HepG2 (cell line): ENCODE data around the gene NAGA. TPM values are rescaled to one million over a fixed set of nuclear protein-coding genes. Genes with fewer than 3 reads are reported as not detected.
A peak's percentile ranks its signal among the peaks of the same experiment; 100 is the strongest.

Experiments used
- CHD2 ChIP-seq: IDR thresholded peaks from 2 replicates; pipeline ENCODE4 v1.6.1; 2011; ENCODE audit warnings: low read depth, low read length, improper control_type of control experiment
- MAZ ChIP-seq, 2 experiments: sonication (generic) in 1 of 2; formaldehyde crosslinking in 1 of 2; IDR thresholded peaks; 2 replicates each; pipeline versions ENCODE4 v1.5.0 to v1.6.1; 2012 to 2020; ENCODE audit warnings: low read depth in 2 of 2, mild to moderate bottlenecking in 2 of 2, borderline replicate concordance in 1 of 2, improper control_type of control experiment in 1 of 2, low read length in 1 of 2, missing genetic modification reagents in 1 of 2, moderate library complexity in 1 of 2
- NCOA5 ChIP-seq: sonication (generic); formaldehyde crosslinking; IDR thresholded peaks from 2 replicates; pipeline ENCODE4 v1.4.0; 2020; ENCODE audit warnings: missing genetic modification reagents
- RXRA ChIP-seq: sonication (generic); formaldehyde crosslinking; IDR thresholded peaks from 2 replicates; pipeline ENCODE4 v1.5.1; 2020; ENCODE audit warnings: missing genetic modification reagents
- SALL1 ChIP-seq: sonication (generic); formaldehyde crosslinking; IDR thresholded peaks from 2 replicates; pipeline ENCODE4 v1.8.0; 2022; ENCODE audit warnings: mild to moderate bottlenecking, missing genetic modification reagents
- SKI ChIP-seq: fragments of 450-650 bp; IDR thresholded peaks from one replicate; pipeline ENCODE4 v1.6.1; 2018; ENCODE audit warnings: mild to moderate bottlenecking; ENCODE audit not compliant: partially characterized antibody
- ZNF317 ChIP-seq: sonication (generic); formaldehyde crosslinking; IDR thresholded peaks from 2 replicates; pipeline ENCODE4 v1.5.0; 2020; ENCODE audit warnings: mild to moderate bottlenecking, missing genetic modification reagents
- ZNF672 ChIP-seq: sonication (generic); formaldehyde crosslinking; IDR thresholded peaks from 2 replicates; pipeline ENCODE4 v1.8.1; 2022; ENCODE audit warnings: missing genetic modification reagents
- ZNF713 ChIP-seq: sonication (generic); formaldehyde crosslinking; IDR thresholded peaks from 2 replicates; pipeline ENCODE4 v1.4.0; 2020; ENCODE audit warnings: mild to moderate bottlenecking, missing genetic modification reagents
- ZNF75D ChIP-seq: sonication (generic); formaldehyde crosslinking; IDR thresholded peaks from 2 replicates; pipeline ENCODE4 v1.8.1; 2023; ENCODE audit warnings: missing genetic modification reagents, mild to moderate bottlenecking, borderline replicate concordance
- ZNF768 ChIP-seq: sonication (generic); formaldehyde crosslinking; IDR thresholded peaks from 2 replicates; pipeline ENCODE4 v1.4.0; 2020; ENCODE audit warnings: missing genetic modification reagents
- ZSCAN21 ChIP-seq: sonication (generic); formaldehyde crosslinking; IDR thresholded peaks from 2 replicates; pipeline ENCODE4 v1.8.0; 2022; ENCODE audit warnings: mild to moderate bottlenecking, missing genetic modification reagents, moderate library complexity, borderline replicate concordance
- polyA plus RNA-seq, 8 experiments: library from polyadenylated mRNA; depleted of rRNA in 3 of 8; stranded (reverse) in 7 of 8; unstranded in 1 of 8; fragments of >200 nt; fragmentation: Illumina TruSeq in 4 of 8; extraction: Trizol in 4 of 8; gene quantifications; 2 replicates each; pipeline versions ENCODE4 v1.2.1 to v1.2.3, GENCODE V29; 2011 to 2016; ENCODE audit warnings: low read depth in 4 of 8, missing spikeins in 1 of 8, mixed read lengths in 1 of 8; ENCODE audit not compliant: insufficient read depth in 1 of 8
- total RNA-seq, 5 experiments: library from RNA; depleted of rRNA; stranded (reverse); fragments of >200 nt; fragmentation: Illumina TruSeq; extraction: Trizol; gene quantifications; 2 replicates each; pipeline ENCODE4 v1.2.3, GENCODE V29; 2016; ENCODE audit warnings: low read depth in 1 of 5
- TF ChIP-seq, protein P1 (sequence below): sonication (generic); formaldehyde crosslinking; IDR thresholded peaks from 2 replicates; pipeline ENCODE4 v1.4.0; 2020; ENCODE audit warnings: mild to moderate bottlenecking, missing genetic modification reagents
- TF ChIP-seq, protein P2 (sequence below): sonication (generic); formaldehyde crosslinking; IDR thresholded peaks from 2 replicates; pipeline ENCODE4 v1.5.0; 2020; ENCODE audit warnings: mild to moderate bottlenecking, missing genetic modification reagents
- TF ChIP-seq, protein P3 (sequence below): IDR thresholded peaks from 2 replicates; pipeline ENCODE4 v1.6.1; 2016; ENCODE audit warnings: missing compliant biosample characterization, missing genetic modification reagents, borderline replicate concordance
- TF ChIP-seq, protein P4 (sequence below): sonication (generic); formaldehyde crosslinking; IDR thresholded peaks from 2 replicates; pipeline ENCODE4 v1.4.0; 2020; ENCODE audit warnings: mild to moderate bottlenecking, missing genetic modification reagents
- TF ChIP-seq, protein P5 (sequence below): sonication (generic); formaldehyde crosslinking; IDR thresholded peaks from 2 replicates; pipeline ENCODE4 v1.5.0; 2020; ENCODE audit warnings: missing genetic modification reagents

The NAGA gene
- total and polyA plus RNA-seq, 2 of the 13 experiments (the other 11 are each of a cell fraction or from before 2014, with no cell fraction given): 15.1 to 23.4 TPM

DNA sequence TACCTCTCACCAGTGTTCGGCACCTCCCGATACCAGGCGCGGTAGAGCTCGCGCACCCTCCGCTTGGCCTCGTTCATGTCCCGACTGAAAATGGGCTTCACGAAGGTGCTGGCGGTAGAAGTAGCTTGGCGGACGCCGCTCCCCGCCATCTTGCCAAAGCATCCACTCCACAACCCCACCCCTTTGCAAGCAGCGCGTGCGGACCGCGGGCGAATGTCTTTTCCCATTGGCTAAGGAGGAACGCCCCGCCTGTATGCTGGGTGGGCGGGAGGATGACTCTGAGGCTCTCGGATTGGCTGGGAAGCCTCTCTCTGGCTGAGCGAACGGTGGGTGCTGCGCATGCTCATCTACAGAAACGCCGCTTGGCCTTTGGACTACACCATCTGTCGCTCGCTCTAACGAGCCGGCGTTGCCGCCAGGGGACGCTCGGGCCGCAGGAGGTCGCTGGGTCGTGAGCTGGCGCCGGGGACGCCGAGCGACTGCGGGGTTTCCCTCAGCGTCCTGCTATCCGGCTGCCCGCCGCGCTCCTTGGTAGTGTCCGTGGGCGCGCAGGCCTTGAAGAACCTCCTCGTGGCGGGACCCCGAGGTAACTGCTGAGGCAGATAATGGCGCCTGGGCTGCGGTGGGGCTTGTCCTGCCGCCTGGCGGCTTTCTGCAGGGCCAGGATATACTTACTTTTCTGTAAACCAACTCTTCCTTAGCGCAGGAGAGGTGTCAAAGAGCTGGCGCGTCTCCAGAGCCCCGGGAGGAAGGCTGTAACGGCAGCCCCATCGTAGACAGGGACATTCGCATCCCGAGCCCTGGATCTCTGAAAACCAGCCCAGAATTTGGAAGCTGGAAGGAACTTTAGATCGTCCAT is 20.2 kb upstream of the NAGA start, which contains the start of gene NDUFA6 (continued):
- TF ChIP-seq, protein P1, sequence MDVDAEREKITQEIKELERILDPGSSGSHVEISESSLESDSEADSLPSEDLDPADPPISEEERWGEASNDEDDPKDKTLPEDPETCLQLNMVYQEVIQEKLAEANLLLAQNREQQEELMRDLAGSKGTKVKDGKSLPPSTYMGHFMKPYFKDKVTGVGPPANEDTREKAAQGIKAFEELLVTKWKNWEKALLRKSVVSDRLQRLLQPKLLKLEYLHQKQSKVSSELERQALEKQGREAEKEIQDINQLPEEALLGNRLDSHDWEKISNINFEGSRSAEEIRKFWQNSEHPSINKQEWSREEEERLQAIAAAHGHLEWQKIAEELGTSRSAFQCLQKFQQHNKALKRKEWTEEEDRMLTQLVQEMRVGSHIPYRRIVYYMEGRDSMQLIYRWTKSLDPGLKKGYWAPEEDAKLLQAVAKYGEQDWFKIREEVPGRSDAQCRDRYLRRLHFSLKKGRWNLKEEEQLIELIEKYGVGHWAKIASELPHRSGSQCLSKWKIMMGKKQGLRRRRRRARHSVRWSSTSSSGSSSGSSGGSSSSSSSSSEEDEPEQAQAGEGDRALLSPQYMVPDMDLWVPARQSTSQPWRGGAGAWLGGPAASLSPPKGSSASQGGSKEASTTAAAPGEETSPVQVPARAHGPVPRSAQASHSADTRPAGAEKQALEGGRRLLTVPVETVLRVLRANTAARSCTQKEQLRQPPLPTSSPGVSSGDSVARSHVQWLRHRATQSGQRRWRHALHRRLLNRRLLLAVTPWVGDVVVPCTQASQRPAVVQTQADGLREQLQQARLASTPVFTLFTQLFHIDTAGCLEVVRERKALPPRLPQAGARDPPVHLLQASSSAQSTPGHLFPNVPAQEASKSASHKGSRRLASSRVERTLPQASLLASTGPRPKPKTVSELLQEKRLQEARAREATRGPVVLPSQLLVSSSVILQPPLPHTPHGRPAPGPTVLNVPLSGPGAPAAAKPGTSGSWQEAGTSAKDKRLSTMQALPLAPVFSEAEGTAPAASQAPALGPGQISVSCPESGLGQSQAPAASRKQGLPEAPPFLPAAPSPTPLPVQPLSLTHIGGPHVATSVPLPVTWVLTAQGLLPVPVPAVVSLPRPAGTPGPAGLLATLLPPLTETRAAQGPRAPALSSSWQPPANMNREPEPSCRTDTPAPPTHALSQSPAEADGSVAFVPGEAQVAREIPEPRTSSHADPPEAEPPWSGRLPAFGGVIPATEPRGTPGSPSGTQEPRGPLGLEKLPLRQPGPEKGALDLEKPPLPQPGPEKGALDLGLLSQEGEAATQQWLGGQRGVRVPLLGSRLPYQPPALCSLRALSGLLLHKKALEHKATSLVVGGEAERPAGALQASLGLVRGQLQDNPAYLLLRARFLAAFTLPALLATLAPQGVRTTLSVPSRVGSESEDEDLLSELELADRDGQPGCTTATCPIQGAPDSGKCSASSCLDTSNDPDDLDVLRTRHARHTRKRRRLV (CRISPR knock-in tag): peak; percentile 78; the same call in 1 of the 2 replicates
- TF ChIP-seq, protein P2, sequence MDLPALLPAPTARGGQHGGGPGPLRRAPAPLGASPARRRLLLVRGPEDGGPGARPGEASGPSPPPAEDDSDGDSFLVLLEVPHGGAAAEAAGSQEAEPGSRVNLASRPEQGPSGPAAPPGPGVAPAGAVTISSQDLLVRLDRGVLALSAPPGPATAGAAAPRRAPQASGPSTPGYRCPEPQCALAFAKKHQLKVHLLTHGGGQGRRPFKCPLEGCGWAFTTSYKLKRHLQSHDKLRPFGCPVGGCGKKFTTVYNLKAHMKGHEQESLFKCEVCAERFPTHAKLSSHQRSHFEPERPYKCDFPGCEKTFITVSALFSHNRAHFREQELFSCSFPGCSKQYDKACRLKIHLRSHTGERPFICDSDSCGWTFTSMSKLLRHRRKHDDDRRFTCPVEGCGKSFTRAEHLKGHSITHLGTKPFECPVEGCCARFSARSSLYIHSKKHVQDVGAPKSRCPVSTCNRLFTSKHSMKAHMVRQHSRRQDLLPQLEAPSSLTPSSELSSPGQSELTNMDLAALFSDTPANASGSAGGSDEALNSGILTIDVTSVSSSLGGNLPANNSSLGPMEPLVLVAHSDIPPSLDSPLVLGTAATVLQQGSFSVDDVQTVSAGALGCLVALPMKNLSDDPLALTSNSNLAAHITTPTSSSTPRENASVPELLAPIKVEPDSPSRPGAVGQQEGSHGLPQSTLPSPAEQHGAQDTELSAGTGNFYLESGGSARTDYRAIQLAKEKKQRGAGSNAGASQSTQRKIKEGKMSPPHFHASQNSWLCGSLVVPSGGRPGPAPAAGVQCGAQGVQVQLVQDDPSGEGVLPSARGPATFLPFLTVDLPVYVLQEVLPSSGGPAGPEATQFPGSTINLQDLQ (CRISPR knock-in tag): peak; percentile 99
- TF ChIP-seq, protein P3, sequence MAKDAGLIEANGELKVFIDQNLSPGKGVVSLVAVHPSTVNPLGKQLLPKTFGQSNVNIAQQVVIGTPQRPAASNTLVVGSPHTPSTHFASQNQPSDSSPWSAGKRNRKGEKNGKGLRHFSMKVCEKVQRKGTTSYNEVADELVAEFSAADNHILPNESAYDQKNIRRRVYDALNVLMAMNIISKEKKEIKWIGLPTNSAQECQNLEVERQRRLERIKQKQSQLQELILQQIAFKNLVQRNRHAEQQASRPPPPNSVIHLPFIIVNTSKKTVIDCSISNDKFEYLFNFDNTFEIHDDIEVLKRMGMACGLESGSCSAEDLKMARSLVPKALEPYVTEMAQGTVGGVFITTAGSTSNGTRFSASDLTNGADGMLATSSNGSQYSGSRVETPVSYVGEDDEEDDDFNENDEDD (CRISPR knock-in tag): peak; percentile 28; the same call in 1 of the 2 replicates
- TF ChIP-seq SKI (no peak), SALL1 (peak; percentile 62; the same call in 1 of the 2 replicates), ZNF75D (CRISPR knock-in tag) (no peak), NCOA5 (no peak), ZNF713 (CRISPR knock-in tag) (peak; percentile 98), RXRA (CRISPR knock-in tag) (peak; percentile 73), ZNF317 (CRISPR knock-in tag) (peak; percentile 87), ZNF768 (CRISPR knock-in tag) (peak; percentile 24; the same call in 1 of the 2 replicates), ZNF672 (CRISPR knock-in tag) (no peak), CHD2 (peak; percentile 43; the same call in 1 of the 2 replicates), MAZ (IDR thresholded peaks at IDR 0.05; ENCODE audit: borderline replicate concordance, low read depth, low read length) (peak; percentile 45; the same call in 1 of the 2 replicates), MAZ (CRISPR knock-in tag; IDR thresholded peaks at IDR 0.05; ENCODE audit: low read depth) (peak; percentile 55), ZSCAN21 (peak; percentile 91)
- TF ChIP-seq, protein P4, sequence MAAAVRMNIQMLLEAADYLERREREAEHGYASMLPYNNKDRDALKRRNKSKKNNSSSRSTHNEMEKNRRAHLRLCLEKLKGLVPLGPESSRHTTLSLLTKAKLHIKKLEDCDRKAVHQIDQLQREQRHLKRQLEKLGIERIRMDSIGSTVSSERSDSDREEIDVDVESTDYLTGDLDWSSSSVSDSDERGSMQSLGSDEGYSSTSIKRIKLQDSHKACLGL (CRISPR knock-in tag): peak; percentile 48; the same call in 1 of the 2 replicates
- TF ChIP-seq, protein P5, sequence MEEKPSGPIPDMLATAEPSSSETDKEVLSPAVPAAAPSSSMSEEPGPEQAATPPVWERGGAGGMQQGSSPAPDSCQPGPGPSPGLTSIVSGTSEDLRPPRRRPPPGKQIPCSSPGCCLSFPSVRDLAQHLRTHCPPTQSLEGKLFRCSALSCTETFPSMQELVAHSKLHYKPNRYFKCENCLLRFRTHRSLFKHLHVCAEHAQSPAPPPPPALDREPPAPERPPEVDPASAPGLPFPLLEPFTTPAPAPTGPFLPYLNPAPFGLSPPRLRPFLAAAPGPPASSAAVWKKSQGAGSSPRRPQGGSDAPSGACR (CRISPR knock-in tag): no peak; the same call in 1 of the 2 replicates
